ENCODE data around the gene AGBL4.

DNA sequence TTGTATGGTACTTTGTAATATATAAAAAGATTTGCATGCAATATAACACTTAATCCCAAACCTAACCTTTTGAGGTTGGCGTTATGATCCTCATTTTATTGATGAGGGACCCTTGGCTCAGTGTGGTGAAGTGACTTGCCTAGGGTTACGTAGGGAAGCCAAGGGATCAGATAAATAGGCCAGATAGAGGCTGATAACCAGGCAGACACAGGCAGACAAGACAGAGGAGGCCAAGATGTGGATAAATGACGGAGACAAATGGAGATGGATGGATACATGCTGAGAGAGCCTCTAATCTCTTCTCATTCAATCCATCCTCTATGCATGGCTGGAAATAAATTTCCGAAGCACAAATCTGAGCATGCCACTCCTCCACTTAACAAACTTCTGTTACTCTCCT lies 1414.9 kb downstream of the AGBL4 start:
- no peak for TF ChIP-seq EZH2phosphoT487 (IDR thresholded peaks at IDR 0.05; ENCODE audit: insufficient read depth, low read depth)
- no peak for TF ChIP-seq EZH2 (IDR thresholded peaks at IDR 0.05; ENCODE audit: insufficient read depth, poor library complexity, severe bottlenecking)

Data from GM23248 (cell line).